ENCODE measurements around the gene NUP58. TPM values are rescaled to one million over a fixed set of nuclear protein-coding genes. Genes with fewer than 3 reads are reported as not detected.
A peak's percentile ranks its signal among the peaks of the same experiment; 100 is the strongest.

The NUP58 gene
- total and polyA plus RNA-seq, 4 donors = 25.6 to 82.5 (median 54.0) TPM

GRCh38 chr13:25253702-25254101 lies 47.7 kb upstream of the NUP58 start:
- H3K27ac ChIP-seq (ENCODE audit: low read depth in 1 of 2, low read length in 1 of 2) = no peak overlapping the region
- no peak for TF ChIP-seq CTCF (IDR thresholded peaks at IDR 0.05; ENCODE audit: control extremely low read depth, extremely low read depth)
- H3K9ac ChIP-seq (ENCODE audit: insufficient read depth in 1 of 2, low read length in 2 of 2) = no peak overlapping the region
- WGBS, 2 donors = 62 to 70% methylated on average over 2 of the region's 2 CpGs
- H3K9me3 ChIP-seq (ENCODE audit: control insufficient read depth in 4 of 4, insufficient read depth in 3 of 4, low read length in 3 of 4) = no peaks in the 10 kb centered on the region
- no peak for DNase-seq
- peaks cover 8 to 20% (median 10%) of the 10 kb centered on the region in 4 donors for H3K36me3 ChIP-seq (ENCODE audit: control insufficient read depth in 4 of 4, insufficient read depth in 4 of 4, low read length in 4 of 4)
- H3K4me3 ChIP-seq = no peak overlapping the region
- peaks cover 0 to 7% (median 0%) of the 10 kb centered on the region in 5 donors for H3K4me1 ChIP-seq (ENCODE audit: control insufficient read depth in 5 of 5, insufficient read depth in 5 of 5, low read length in 5 of 5)
- H3K27me3 ChIP-seq (ENCODE audit: control insufficient read depth in 3 of 3, insufficient read depth in 3 of 3, low read length in 2 of 3) = no peaks in the 10 kb centered on the region
- no peak for ATAC-seq (ENCODE audit: insufficient read depth, low FRiP score)

GRCh38 chr13:25262261-25262660 lies 39.2 kb upstream of the NUP58 start:
- ATAC-seq (ENCODE audit: insufficient read depth, low FRiP score) (no peak), DNase-seq (no peak)
- Histone ChIP-seq H3K36me3 (ENCODE audit: control insufficient read depth in 4 of 4, insufficient read depth in 4 of 4, low read length in 4 of 4) (peaks cover 6 to 26% (median 20%) of the 10 kb centered on the region in 4 donors), H3K9ac (ENCODE audit: insufficient read depth in 1 of 2, low read length in 2 of 2) (no peak overlapping the region), H3K9me3 (ENCODE audit: control insufficient read depth in 4 of 4, insufficient read depth in 3 of 4, low read length in 3 of 4) (no peaks in the 10 kb centered on the region), H3K27ac (ENCODE audit: low read depth in 1 of 2, low read length in 1 of 2) (no peak overlapping the region), H3K4me1 (ENCODE audit: control insufficient read depth in 5 of 5, insufficient read depth in 5 of 5, low read length in 5 of 5) (no peaks in the 10 kb centered on the region), H3K27me3 (ENCODE audit: control insufficient read depth in 3 of 3, insufficient read depth in 3 of 3, low read length in 2 of 3) (no peaks in the 10 kb centered on the region), H3K4me3 (no peak overlapping the region)
- WGBS, 2 donors = 93 to 98% methylated on average over 4 of the region's 4 CpGs
- TF ChIP-seq CTCF (IDR thresholded peaks at IDR 0.05; ENCODE audit: control extremely low read depth, extremely low read depth) = no peak

- Histone ChIP-seq H3K27me3 (ENCODE audit: control insufficient read depth in 3 of 3, insufficient read depth in 3 of 3, low read length in 2 of 3) (no peaks in the 10 kb centered on the region), H3K36me3 (ENCODE audit: control insufficient read depth in 4 of 4, insufficient read depth in 4 of 4, low read length in 4 of 4) (peaks cover 6 to 26% (median 19%) of the 10 kb centered on the region in 4 donors), H3K27ac (ENCODE audit: low read depth in 1 of 2, low read length in 1 of 2) (no peak overlapping the region), H3K4me3 (no peak overlapping the region), H3K9me3 (ENCODE audit: control insufficient read depth in 4 of 4, insufficient read depth in 3 of 4, low read length in 3 of 4) (no peaks in the 10 kb centered on the region), H3K9ac (ENCODE audit: insufficient read depth in 1 of 2, low read length in 2 of 2) (no peak overlapping the region), H3K4me1 (ENCODE audit: control insufficient read depth in 5 of 5, insufficient read depth in 5 of 5, low read length in 5 of 5) (peaks cover 0 to 2% (median 0%) of the 10 kb centered on the region in 5 donors)
- 56 to 87% methylated on average over 4 to 5 of the region's 5 CpGs for WGBS, 2 donors
- no peak for DNase-seq
- no peak for ATAC-seq (ENCODE audit: insufficient read depth, low FRiP score)
- no peak for TF ChIP-seq CTCF (IDR thresholded peaks at IDR 0.05; ENCODE audit: control extremely low read depth, extremely low read depth)
These were observed 34.7 kb upstream of the NUP58 start for GRCh38 chr13:25266706-25267105.

- Histone ChIP-seq H3K27me3 (ENCODE audit: control insufficient read depth in 3 of 3, insufficient read depth in 3 of 3, low read length in 2 of 3) (no peaks in the 10 kb centered on the region), H3K36me3 (ENCODE audit: control insufficient read depth in 4 of 4, insufficient read depth in 4 of 4, low read length in 4 of 4) (peaks cover 6 to 27% (median 19%) of the 10 kb centered on the region in 4 donors), H3K4me1 (ENCODE audit: control insufficient read depth in 5 of 5, insufficient read depth in 5 of 5, low read length in 5 of 5) (peaks cover 0 to 2% (median 0%) of the 10 kb centered on the region in 5 donors), H3K27ac (ENCODE audit: low read depth in 1 of 2, low read length in 1 of 2) (no peak overlapping the region), H3K9me3 (ENCODE audit: control insufficient read depth in 4 of 4, insufficient read depth in 3 of 4, low read length in 3 of 4) (no peaks in the 10 kb centered on the region), H3K4me3 (no peak overlapping the region), H3K9ac (ENCODE audit: insufficient read depth in 1 of 2, low read length in 2 of 2) (no peak overlapping the region)
- DNase-seq (peak in 1 of 3 donors; percentile 24), ATAC-seq (ENCODE audit: insufficient read depth, low FRiP score) (no peak)
- no peak for TF ChIP-seq CTCF (IDR thresholded peaks at IDR 0.05; ENCODE audit: control extremely low read depth, extremely low read depth)
- 75 to 95% methylated on average over 1 of the region's 1 CpG for WGBS, 2 donors
These were observed 33.7 kb upstream of the NUP58 start for GRCh38 chr13:25267715-25268114.

Data from lung (tissue), 12 donors.